K562 (cell line): ENCODE results near the gene SH3TC1. TPM values are rescaled to one million over a fixed set of nuclear protein-coding genes. Genes with fewer than 3 reads are reported as not detected.

ENCODE experiments used
- ATAC-seq: fragments of 200-7000 bp; cut with Tn5 transposase; 3 replicates; pipeline ENCODE4 v1.9.1; 2020; ENCODE audit warnings: moderate library complexity
- BruUV-seq: library from RNA; stranded (reverse); fragments of 400-500 nt; replicated peaks from 2 replicates; lab custom pipeline; 2021; lab: Mats Ljungman, UMichigan
- CTCF ChIA-PET: fragments of 300-600 bp; formaldehyde crosslinking; extraction: SDS; loops from one replicate; lab custom pipeline; 2021; ENCODE audit warnings: low intra/inter-chr PET ratio; lab: Yijun Ruan, JAX
- POLR2A ChIA-PET: fragments of 300-600, 350-650 bp; sonication (Branson Sonifier 250); formaldehyde crosslinking; extraction: SDS; loops from one replicate; lab custom pipeline; 2021; ENCODE audit warnings: antibody characterized with exemption, inconsistent platforms; lab: Yijun Ruan, JAX
- DNase-seq, 4 experiments: peaks; one replicate each; pipeline versions ENCODE4 v3.0.0 to v3.0.0-alpha.2; 2011 to 2018; ENCODE audit warnings: low spot score in 3 of 4, mixed read lengths in 3 of 4; ENCODE audit errors: extremely low read depth in 1 of 4
- FAIRE-seq: peaks from 2 replicates; lab custom pipeline; 2011; peaks lifted over from hg19 to GRCh38; lab: Jason Lieb, UNC
- H2AFZ ChIP-seq: 2 replicates; pipeline ENCODE4 v1.6.0; 2011; ENCODE audit warnings: low read depth, low read length, control low read depth, inconsistent platforms
- H3K27ac ChIP-seq: fragments of 200-600 bp; 3 replicates; pipeline ENCODE4 v1.8.0; 2011; ENCODE audit warnings: low read depth, mild to moderate bottlenecking, control low read depth, inconsistent platforms, low read length, moderate library complexity, mixed read lengths; ENCODE audit errors: extremely low read depth
- H3K27me3 ChIP-seq, 2 experiments: fragments of 300-600 bp in 1 of 2; 2 replicates in 1 of 2; 3 replicates in 1 of 2; pipeline versions ENCODE4 v1.6.0 to v1.8.0; 2011; ENCODE audit warnings: inconsistent platforms in 2 of 2, low read length in 2 of 2, mild to moderate bottlenecking in 1 of 2, mixed read lengths in 1 of 2, moderate library complexity in 1 of 2; ENCODE audit not compliant: control insufficient read depth in 2 of 2, insufficient read depth in 2 of 2
- H3K36me3 ChIP-seq: fragments of 300-600 bp; 3 replicates; pipeline ENCODE4 v1.8.0; 2011; ENCODE audit warnings: mild to moderate bottlenecking, low read length, inconsistent platforms; ENCODE audit not compliant: control insufficient read depth, insufficient read depth
- H3K4me1 ChIP-seq, 2 experiments: fragments of 200-600 bp in 1 of 2; replicated peaks in 1 of 2; 2 replicates in 1 of 2; 3 replicates in 1 of 2; pipeline versions ENCODE4 v1.5.1 to v1.8.0; 2011; ENCODE audit warnings: inconsistent platforms in 2 of 2, low read length in 2 of 2, mild to moderate bottlenecking in 1 of 2, mixed read lengths in 1 of 2, moderate library complexity in 1 of 2; ENCODE audit not compliant: control insufficient read depth in 2 of 2, insufficient read depth in 2 of 2
- H3K4me2 ChIP-seq: 2 replicates; pipeline ENCODE4 v1.6.1; 2011; ENCODE audit warnings: low read length, control low read depth, inconsistent platforms, mixed read lengths; ENCODE audit not compliant: insufficient read depth
- H3K4me3 ChIP-seq: fragments of 200-600 bp; sonication (generic), shearing (Covaris generic); 2 replicates; pipeline ENCODE4 v1.5.1; 2016; ENCODE audit warnings: control low read depth, inconsistent platforms
- H3K79me2 ChIP-seq: fragments of 200-600 bp; 3 replicates; pipeline ENCODE4 v1.8.0; 2011; ENCODE audit warnings: low read length, inconsistent platforms; ENCODE audit not compliant: control insufficient read depth, insufficient read depth
- H3K9ac ChIP-seq, 2 experiments: 2 replicates each; pipeline versions ENCODE4 v1.6.0 to v1.6.1; 2011; ENCODE audit warnings: low read depth in 2 of 2, low read length in 2 of 2, control low read depth in 1 of 2, inconsistent platforms in 1 of 2, mild to moderate bottlenecking in 1 of 2, mixed read lengths in 1 of 2; ENCODE audit not compliant: insufficient read depth in 1 of 2
- H3K9me1 ChIP-seq: one replicate; pipeline ENCODE4 v1.6.0; 2011; ENCODE audit warnings: inconsistent platforms, mild to moderate bottlenecking, low read length, moderate library complexity; ENCODE audit not compliant: control insufficient read depth, insufficient read depth
- H3K9me3 ChIP-seq: replicated peaks from 2 replicates; pipeline ENCODE4 v1.5.1; 2011; ENCODE audit warnings: low read depth, low read length, inconsistent platforms; ENCODE audit not compliant: control insufficient read depth, insufficient read depth
- H4K20me1 ChIP-seq: replicated peaks from 2 replicates; pipeline ENCODE4 v1.6.1; 2011; ENCODE audit warnings: low read length, inconsistent platforms, mixed read lengths; ENCODE audit not compliant: control insufficient read depth, insufficient read depth
- KDM1A ChIP-seq, 2 experiments: fragments of 450-650 bp; IDR thresholded peaks; 2 replicates each; pipeline ENCODE4 v1.6.1; 2016; ENCODE audit warnings: mild to moderate bottlenecking in 2 of 2
- MCM5 ChIP-seq: fragments of 450-650 bp; IDR thresholded peaks from 2 replicates; pipeline ENCODE4 v1.6.1; 2016; ENCODE audit warnings: low read depth
- ZNF124 ChIP-seq: sonication (generic); formaldehyde crosslinking; IDR thresholded peaks from 2 replicates; pipeline ENCODE4 v1.8.1; 2022; ENCODE audit warnings: missing genetic modification reagents
- WGBS: fragments of 100-300 bp; shearing (Covaris generic); methylation state at CpG from one replicate; pipeline ENCODE4 v1.1.6; 2016; ENCODE audit warnings: low coverage, mixed read lengths; ENCODE audit not compliant: insufficient coverage; ENCODE audit errors: missing lambda C conversion rate; 5-methylcytosine and 5-hydroxymethylcytosine counted together
- in situ Hi-C: fragments of 300-500 bp; cut with MboI; formaldehyde crosslinking; loops from 4 replicates; pipeline ENCODE4 v1.15.0; 2018; ENCODE audit warnings: inconsistent platforms, mixed read lengths
- intact Hi-C: fragments of 100-400 bp; cut with micrococcal nuclease; formaldehyde crosslinking; loops from 2 replicates; pipeline ENCODE4 v1.14.2; 2022
- polyA plus RNA-seq, 8 experiments: library from polyadenylated mRNA; depleted of rRNA in 4 of 8; stranded (reverse) in 5 of 8; unstranded in 3 of 8; fragments of >200 nt; fragmentation: Nextera tagmentation in 2 of 8; fragmentation: Illumina TruSeq in 1 of 8; extraction: Ambion mirVana in 2 of 8; extraction: Trizol in 1 of 8; gene quantifications; 2 replicates each; pipeline versions ENCODE4 v1.2.1 to v1.2.3, GENCODE V29; 2011 to 2014; ENCODE audit warnings: inconsistent platforms in 1 of 8, missing spikeins in 1 of 8
- total RNA-seq, 7 experiments: library from RNA; depleted of rRNA in 6 of 7; stranded (reverse); fragments of >200 nt in 6 of 7; fragmentation: Illumina TruSeq in 2 of 7; extraction: Trizol in 2 of 7; gene quantifications; 2 replicates each; pipeline versions ENCODE4 v1.2.1 to v1.2.3, GENCODE V29; 2011 to 2021; ENCODE audit warnings: low replicate concordance in 1 of 7
- TF ChIP-seq, protein P1 (sequence below): fragments of 250-450 bp; sonication (Bioruptor Pico); IDR thresholded peaks from 2 replicates; pipeline ENCODE4 v1.4.0; 2020; ENCODE audit warnings: mild to moderate bottlenecking, moderate library complexity, borderline replicate concordance

SH3TC1 gene
- total and polyA plus RNA-seq, 9 of the 15 experiments (the other 6 are each of a cell fraction or from before 2014, with no cell fraction given): 0.04 to 2.1 (median 0.48) TPM; not detected in 1

DNA sequence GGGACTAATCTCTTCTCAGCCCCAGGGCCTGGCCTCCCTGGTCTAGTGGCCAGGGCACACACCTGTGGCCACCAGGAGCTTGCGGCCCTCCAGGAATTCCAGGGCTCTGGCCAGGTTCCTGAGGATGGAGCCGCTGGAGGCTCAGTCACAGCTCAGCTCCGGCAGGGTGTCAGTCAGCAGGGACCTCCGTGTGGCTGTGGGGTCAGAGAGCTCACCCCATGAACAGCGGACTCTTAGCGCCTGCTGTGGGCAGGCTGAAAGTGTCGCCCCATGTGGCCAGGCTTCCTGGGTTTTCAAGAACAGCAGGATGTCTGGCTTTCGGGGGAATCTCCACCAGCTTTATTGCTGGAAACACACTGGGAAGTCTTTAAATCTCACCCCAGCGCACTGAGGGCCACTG is 19.3 kb upstream of the SH3TC1 start (continued):
- TF ChIP-seq ZNF124 (CRISPR knock-in tag): no peak
- TF ChIP-seq, protein P1, sequence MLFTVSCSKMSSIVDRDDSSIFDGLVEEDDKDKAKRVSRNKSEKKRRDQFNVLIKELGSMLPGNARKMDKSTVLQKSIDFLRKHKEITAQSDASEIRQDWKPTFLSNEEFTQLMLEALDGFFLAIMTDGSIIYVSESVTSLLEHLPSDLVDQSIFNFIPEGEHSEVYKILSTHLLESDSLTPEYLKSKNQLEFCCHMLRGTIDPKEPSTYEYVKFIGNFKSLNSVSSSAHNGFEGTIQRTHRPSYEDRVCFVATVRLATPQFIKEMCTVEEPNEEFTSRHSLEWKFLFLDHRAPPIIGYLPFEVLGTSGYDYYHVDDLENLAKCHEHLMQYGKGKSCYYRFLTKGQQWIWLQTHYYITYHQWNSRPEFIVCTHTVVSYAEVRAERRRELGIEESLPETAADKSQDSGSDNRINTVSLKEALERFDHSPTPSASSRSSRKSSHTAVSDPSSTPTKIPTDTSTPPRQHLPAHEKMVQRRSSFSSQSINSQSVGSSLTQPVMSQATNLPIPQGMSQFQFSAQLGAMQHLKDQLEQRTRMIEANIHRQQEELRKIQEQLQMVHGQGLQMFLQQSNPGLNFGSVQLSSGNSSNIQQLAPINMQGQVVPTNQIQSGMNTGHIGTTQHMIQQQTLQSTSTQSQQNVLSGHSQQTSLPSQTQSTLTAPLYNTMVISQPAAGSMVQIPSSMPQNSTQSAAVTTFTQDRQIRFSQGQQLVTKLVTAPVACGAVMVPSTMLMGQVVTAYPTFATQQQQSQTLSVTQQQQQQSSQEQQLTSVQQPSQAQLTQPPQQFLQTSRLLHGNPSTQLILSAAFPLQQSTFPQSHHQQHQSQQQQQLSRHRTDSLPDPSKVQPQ (CRISPR knock-in tag): no peak

DNA sequence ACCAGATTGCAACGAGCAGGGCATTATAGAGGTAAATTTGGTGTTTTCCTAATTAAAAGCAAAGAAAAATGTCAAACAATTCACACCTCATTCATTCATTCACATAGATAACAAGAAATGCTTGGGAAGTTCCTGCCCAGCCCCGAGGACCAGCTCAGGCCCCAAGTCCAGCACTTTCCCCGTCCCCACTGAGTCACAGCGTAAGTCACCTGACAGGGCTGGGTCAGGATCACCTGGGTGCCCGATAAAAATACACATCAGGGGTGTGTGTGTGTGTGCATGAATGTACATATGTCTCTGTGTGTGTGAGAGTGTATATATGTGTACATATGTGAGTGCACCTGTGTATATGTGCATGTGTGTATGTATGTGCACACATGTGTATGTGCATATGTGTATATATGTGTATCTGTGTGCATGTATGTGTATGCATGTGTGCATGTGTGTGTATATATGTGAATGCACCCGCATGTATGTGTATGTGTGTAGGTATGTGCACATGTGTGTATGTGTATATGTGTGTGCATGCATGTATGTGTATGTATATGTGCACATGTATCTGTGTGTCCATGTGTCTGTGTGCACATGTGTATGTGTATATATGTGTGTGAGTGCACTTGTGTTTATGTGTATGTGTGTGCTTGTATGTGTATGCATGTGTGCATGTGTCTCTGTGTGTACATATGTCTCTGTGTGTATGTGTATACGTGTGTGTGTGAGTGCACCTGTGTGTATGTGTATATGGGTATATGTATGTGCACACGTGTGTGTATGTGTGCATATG is 18.6 kb upstream of the SH3TC1 start:
- DNase-seq (no peak), FAIRE-seq (no peak), ATAC-seq (no peak)
- no peaks in the 10 kb centered on the region for H3K36me3 ChIP-seq
- H3K79me2 ChIP-seq: no peaks in the 10 kb centered on the region
- WGBS: 9% methylated on average over 8 of the region's 8 CpGs
- intact Hi-C loops (no loop called here), in situ Hi-C loops (no loop called here)
- peaks cover 2 to 18% of the 10 kb centered on the region in 2 experiments; a peak in 3 of 5 replicates for H3K27me3 ChIP-seq
- ChIA-PET CTCF (no interaction called here), POLR2A (interaction anchor here (0.6 to 1.1 kb wide), 4 partner anchors 8 to 42 kb away, joined by 3 read pairs; partner anchors contain the start of gene SH3TC1)
- H3K9me3 ChIP-seq: no peaks in the 10 kb centered on the region; the same call in 1 of the 2 replicates
- no TSS peak for BruUV-seq
- H3K4me1 ChIP-seq: peaks cover 2 to 19% of the 10 kb centered on the region in 2 experiments; a peak in 2 of 5 replicates
- H4K20me1 ChIP-seq: peaks cover 13% of the 10 kb centered on the region
- H3K4me2 ChIP-seq: no peak overlapping the region
- H3K27ac ChIP-seq: no peak overlapping the region
- no peak overlapping the region for H3K4me3 ChIP-seq
- no peak overlapping the region for H2AFZ ChIP-seq
- peaks cover 3% of the 10 kb centered on the region for H3K9me1 ChIP-seq
- no peak overlapping the region for H3K9ac ChIP-seq
- TF ChIP-seq KDM1A (IDR thresholded peaks at IDR 0.05) (peak in 1 of 2 experiments; percentile 40; a peak in 1 of 4 replicates), MCM5 (no peak)
